HG03571 (cell line): ENCODE data around the gene RPS6KA3.
"Not testable (repeated sequence)": the region's sequence is repeated elsewhere in the genome, so short reads cannot be mapped to it uniquely, and the experiment has no call there.

Experiments used
- ATAC-seq: cut with Tn5 transposase; IDR thresholded peaks from one replicate; pipeline ENCODE4 v1.9.1; 2021; ENCODE audit not compliant: unreplicated experiment

Gene RPS6KA3

GRCh38 chrX:20149326-20149725 lies 117.4 kb downstream of the RPS6KA3 start:
- ATAC-seq: no peak

GRCh38 chrX:20147561-20147960 lies 119.1 kb downstream of the RPS6KA3 start:
- no peak for ATAC-seq

- ATAC-seq: no peak
Observed at GRCh38 chrX:20144491-20144890, 122.2 kb downstream of the RPS6KA3 start.

GRCh38 chrX:20143561-20143960 lies 123.1 kb downstream of the RPS6KA3 start:
- no peak for ATAC-seq

- no peak for ATAC-seq
Observed at GRCh38 chrX:20143111-20143510, 123.6 kb downstream of the RPS6KA3 start.

GRCh38 chrX:20141281-20142220 lies 125.2 kb downstream of the RPS6KA3 start, which contains the start of gene EIF1AX:
EIF1AX (minus strand) TSS chrX:20141838; CDS start chrX:20141640, 198 bp downstream.
- peak; percentile 99 for ATAC-seq

- no peak for ATAC-seq
Observed at GRCh38 chrX:20140420-20140819, 126.3 kb downstream of the RPS6KA3 start.

- no peak for ATAC-seq
Observed at GRCh38 chrX:20139966-20140365, 126.7 kb downstream of the RPS6KA3 start.

GRCh38 chrX:20135944-20136343 lies 130.8 kb downstream of the RPS6KA3 start:
- ATAC-seq: no peak

GRCh38 chrX:20132666-20133065 lies 134.0 kb downstream of the RPS6KA3 start:
- no peak for ATAC-seq

- no peak for ATAC-seq
Observed at GRCh38 chrX:20130357-20130756, 136.4 kb downstream of the RPS6KA3 start.

- ATAC-seq: no peak
Observed at GRCh38 chrX:20129547-20129946, 137.2 kb downstream of the RPS6KA3 start.

- no peak for ATAC-seq
Observed at GRCh38 chrX:20128670-20129069, 138.0 kb downstream of the RPS6KA3 start.

- ATAC-seq: not testable (repeated sequence)
Observed at GRCh38 chrX:20127440-20127839, 139.3 kb downstream of the RPS6KA3 start.

- not testable (repeated sequence) for ATAC-seq
Observed at GRCh38 chrX:20126833-20127232, 139.9 kb downstream of the RPS6KA3 start.

- ATAC-seq: no peak
Observed at GRCh38 chrX:20124964-20125363, 141.7 kb downstream of the RPS6KA3 start.

- ATAC-seq: no peak
Observed at GRCh38 chrX:20118065-20118824, 148.5 kb downstream of the RPS6KA3 start.

GRCh38 chrX:20116577-20117240 lies 150.0 kb downstream of the RPS6KA3 start, which contains the start of gene MAP7D2:
MAP7D2 (minus strand) TSS chrX:20116907; CDS start chrX:20116879, 28 bp downstream.
- no peak for ATAC-seq

GRCh38 chrX:20116087-20116576 lies 150.6 kb downstream of the RPS6KA3 start:
- ATAC-seq: no peak

GRCh38 chrX:20112022-20112774 lies 154.5 kb downstream of the RPS6KA3 start:
- no peak for ATAC-seq
